Ovary (tissue), 9 donors: Measurements from ENCODE around the gene SLC19A1. TPM values are rescaled to one million over a fixed set of nuclear protein-coding genes. Genes with fewer than 3 reads are reported as not detected.

Source experiments
- DNase-seq, 5 donors: peaks; one replicate each; pipeline ENCODE4 v3.0.0-alpha.2; 2019 to 2020
- H3K27ac ChIP-seq, 2 donors: fragments of 200-600 bp; one replicate each; pipeline versions ENCODE4 v1.5.1 to v1.8.0; 2019 to 2022
- H3K27me3 ChIP-seq: fragments of 200-600 bp; one replicate; pipeline ENCODE4 v1.8.0; 2022
- H3K36me3 ChIP-seq: fragments of 200-600 bp; sonication (generic); one replicate; pipeline ENCODE4 v1.5.1; 2019
- H3K4me1 ChIP-seq: one replicate; pipeline ENCODE4 v1.8.1; 2013; ENCODE audit warnings: mild to moderate bottlenecking, moderate library complexity; ENCODE audit not compliant: insufficient read depth
- H3K4me3 ChIP-seq: fragments of 200-600 bp; sonication (generic); one replicate; pipeline ENCODE4 v1.5.1; 2017
- H3K9me3 ChIP-seq, 2 donors: fragments of 200-600 bp in 1 of 2; sonication (generic) in 1 of 2; one replicate each; pipeline versions ENCODE4 v1.5.1 to v1.8.1; 2013 to 2019; ENCODE audit warnings: mild to moderate bottlenecking in 1 of 2, moderate library complexity in 1 of 2
- EP300 ChIP-seq: sonication (generic); formaldehyde crosslinking; IDR thresholded peaks from one replicate; pipeline ENCODE4 v1.6.1; 2017; ENCODE audit warnings: antibody characterized with exemption
- POLR2A ChIP-seq: fragments of 450-650 bp; IDR thresholded peaks from one replicate; pipeline ENCODE4 v1.6.1; 2017; ENCODE audit warnings: antibody characterized with exemption, mild to moderate bottlenecking, moderate library complexity
- WGBS, 3 donors: extraction: QIAGEN DNeasy Blood & Tissue Kit in 1 of 3; methylation state at CpG; one replicate each; pipeline versions ENCODE4 v1.1.5 to v1.1.7; 2013 to 2017; 5-methylcytosine and 5-hydroxymethylcytosine counted together
- intact Hi-C, 4 donors: fragments of 100-400 bp; cut with DNase I; formaldehyde crosslinking; loops; one replicate each; pipeline versions ENCODE4 v1.11.0 to v1.15.1; 2022 to 2023
- polyA plus RNA-seq, 2 donors: library from polyadenylated mRNA; stranded (reverse); fragments of 200-250 nt in 1 of 2; fragments of 350-450 nt in 1 of 2; fragmentation: Illumina TruSeq in 1 of 2; extraction: RNeasy Lipid Tissue Mini Kit (QIAGEN cat#74804) in 1 of 2; gene quantifications; one replicate each; pipeline ENCODE4 v1.2.3, GENCODE V29; 2013 to 2014
- total RNA-seq, 7 donors: library from RNA; depleted of rRNA in 2 of 7; stranded (reverse); fragments of >200 nt in 2 of 7; fragmentation: NEBNext Ultra II Directional in 3 of 7; extraction: Animal tissue kit (Norgen Biotek cat#: 25700) in 3 of 7; gene quantifications; one replicate each; pipeline versions ENCODE4 v1.1.0 to v1.2.4, GENCODE V29; 2016 to 2023
- TF ChIP-seq, protein P1 (sequence below), 3 donors: fragments of 450-650 bp in 2 of 3; fragments of 200-600 bp in 1 of 3; IDR thresholded peaks; one replicate each; pipeline versions ENCODE4 v1.5.1 to v1.8.0; 2016 to 2022; ENCODE audit warnings: antibody characterized with exemption in 3 of 3, mild to moderate bottlenecking in 1 of 3
- donor health status: DM: no; HTN: no; CAD: no; lungs with moderate emphysema.
- donor health status: DM: no; HTN: no; CAD: no.
- donor health status: Bipolar disorder and iron deficiency.
- donor health status: DM: yes; HTN: yes; CAD: no.
- donor health status: DM: no; HTN: no; CAD: no.
- donor health status: DM: yes; HTN: yes; CAD: no.

The SLC19A1 gene
- total and polyA plus RNA-seq, 9 donors, result 0.88 to 18.2 (median 8.1) TPM

DNA sequence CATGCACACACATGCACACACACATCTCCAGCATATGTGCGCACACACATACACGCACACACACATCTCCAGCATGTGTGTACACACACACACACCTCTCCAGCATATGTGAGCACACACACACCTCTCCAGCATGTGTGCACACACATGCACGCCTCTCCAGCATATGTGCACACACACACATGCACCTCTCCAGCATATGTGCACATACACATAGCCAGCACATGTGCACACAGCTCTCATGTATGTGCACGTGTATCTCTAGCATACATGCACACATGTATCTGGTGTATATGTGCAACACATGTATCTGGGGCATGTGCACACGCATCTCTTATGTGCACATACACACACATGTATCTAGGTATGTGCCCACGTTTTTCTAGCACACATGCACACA lies 57.9 kb downstream of the SLC19A1 start:
- intact Hi-C loops, result no loop called here
- no peak overlapping the region for H3K27ac ChIP-seq
- no peaks in the 10 kb centered on the region for H3K4me1 ChIP-seq
- TF ChIP-seq, protein P1, sequence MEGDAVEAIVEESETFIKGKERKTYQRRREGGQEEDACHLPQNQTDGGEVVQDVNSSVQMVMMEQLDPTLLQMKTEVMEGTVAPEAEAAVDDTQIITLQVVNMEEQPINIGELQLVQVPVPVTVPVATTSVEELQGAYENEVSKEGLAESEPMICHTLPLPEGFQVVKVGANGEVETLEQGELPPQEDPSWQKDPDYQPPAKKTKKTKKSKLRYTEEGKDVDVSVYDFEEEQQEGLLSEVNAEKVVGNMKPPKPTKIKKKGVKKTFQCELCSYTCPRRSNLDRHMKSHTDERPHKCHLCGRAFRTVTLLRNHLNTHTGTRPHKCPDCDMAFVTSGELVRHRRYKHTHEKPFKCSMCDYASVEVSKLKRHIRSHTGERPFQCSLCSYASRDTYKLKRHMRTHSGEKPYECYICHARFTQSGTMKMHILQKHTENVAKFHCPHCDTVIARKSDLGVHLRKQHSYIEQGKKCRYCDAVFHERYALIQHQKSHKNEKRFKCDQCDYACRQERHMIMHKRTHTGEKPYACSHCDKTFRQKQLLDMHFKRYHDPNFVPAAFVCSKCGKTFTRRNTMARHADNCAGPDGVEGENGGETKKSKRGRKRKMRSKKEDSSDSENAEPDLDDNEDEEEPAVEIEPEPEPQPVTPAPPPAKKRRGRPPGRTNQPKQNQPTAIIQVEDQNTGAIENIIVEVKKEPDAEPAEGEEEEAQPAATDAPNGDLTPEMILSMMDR (IDR thresholded peaks at IDR 0.05), result no peak
- TF ChIP-seq POLR2A, result no peak
- no peak for TF ChIP-seq EP300
- H3K27me3 ChIP-seq, result no peaks in the 10 kb centered on the region
- H3K36me3 ChIP-seq, result no peaks in the 10 kb centered on the region
- no peak overlapping the region for H3K4me3 ChIP-seq
- 88 to 95% (median 90%) methylated on average over 6 of the region's 6 CpGs for WGBS, 3 donors
- no peaks in the 10 kb centered on the region for H3K9me3 ChIP-seq
- DNase-seq, result no peak

DNA sequence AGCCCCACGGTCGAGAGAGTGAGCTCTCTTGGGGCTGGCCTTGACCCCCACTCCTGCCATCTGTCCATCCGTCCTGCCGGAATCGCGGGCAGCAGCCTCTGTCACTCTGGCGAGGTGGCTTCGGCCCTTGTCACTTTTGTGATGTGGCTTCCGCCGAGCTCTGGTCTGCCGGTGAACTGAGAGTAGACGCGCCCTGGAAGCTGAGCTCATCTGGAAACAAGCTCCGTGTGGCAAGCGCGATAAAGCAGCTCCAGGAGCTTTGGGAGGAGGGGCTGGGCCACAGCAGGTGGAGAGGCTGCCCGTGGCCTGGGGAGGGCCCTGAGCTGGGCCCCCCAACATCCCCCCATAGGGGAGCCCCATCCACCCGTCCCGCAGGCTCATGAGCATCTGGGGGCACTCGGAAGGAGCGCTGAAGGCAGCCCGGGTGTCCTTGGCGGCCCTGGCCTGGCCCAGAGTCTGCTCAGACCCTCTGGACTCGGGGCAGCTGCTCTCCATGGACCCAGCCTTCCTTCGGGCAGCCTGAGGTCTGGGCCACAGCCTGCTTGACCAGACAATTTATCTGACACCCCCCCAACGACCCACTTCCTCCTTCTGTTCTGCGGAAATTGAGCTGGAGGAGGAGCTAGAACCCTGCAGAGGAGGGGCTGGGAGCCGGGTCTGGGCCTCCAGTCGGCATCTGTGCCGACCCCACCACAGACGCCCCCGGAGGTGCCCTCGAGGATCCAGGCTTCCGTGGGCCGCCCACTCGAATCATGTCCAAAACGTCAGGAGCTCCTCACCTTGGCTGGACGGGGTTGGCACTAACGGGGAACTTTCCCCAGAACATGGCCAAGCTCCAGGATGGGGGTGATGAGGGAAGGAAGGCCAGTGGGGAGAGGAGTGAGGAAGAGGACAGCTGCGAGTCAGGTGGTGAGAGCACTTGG lies 59.1 kb downstream of the SLC19A1 start:
- no peak for TF ChIP-seq EP300
- no peak for TF ChIP-seq POLR2A
- TF ChIP-seq, protein P1 (IDR thresholded peaks at IDR 0.05), result no peak
- intact Hi-C loops, result no loop called here
- Histone ChIP-seq H3K4me3 (no peak overlapping the region), H3K9me3 (no peaks in the 10 kb centered on the region), H3K27ac (no peak overlapping the region), H3K27me3 (no peaks in the 10 kb centered on the region), H3K4me1 (no peaks in the 10 kb centered on the region), H3K36me3 (no peaks in the 10 kb centered on the region)
- 59 to 69% (median 66%) methylated on average over 40 of the region's 40 CpGs for WGBS, 3 donors
- DNase-seq, result no peak

DNA sequence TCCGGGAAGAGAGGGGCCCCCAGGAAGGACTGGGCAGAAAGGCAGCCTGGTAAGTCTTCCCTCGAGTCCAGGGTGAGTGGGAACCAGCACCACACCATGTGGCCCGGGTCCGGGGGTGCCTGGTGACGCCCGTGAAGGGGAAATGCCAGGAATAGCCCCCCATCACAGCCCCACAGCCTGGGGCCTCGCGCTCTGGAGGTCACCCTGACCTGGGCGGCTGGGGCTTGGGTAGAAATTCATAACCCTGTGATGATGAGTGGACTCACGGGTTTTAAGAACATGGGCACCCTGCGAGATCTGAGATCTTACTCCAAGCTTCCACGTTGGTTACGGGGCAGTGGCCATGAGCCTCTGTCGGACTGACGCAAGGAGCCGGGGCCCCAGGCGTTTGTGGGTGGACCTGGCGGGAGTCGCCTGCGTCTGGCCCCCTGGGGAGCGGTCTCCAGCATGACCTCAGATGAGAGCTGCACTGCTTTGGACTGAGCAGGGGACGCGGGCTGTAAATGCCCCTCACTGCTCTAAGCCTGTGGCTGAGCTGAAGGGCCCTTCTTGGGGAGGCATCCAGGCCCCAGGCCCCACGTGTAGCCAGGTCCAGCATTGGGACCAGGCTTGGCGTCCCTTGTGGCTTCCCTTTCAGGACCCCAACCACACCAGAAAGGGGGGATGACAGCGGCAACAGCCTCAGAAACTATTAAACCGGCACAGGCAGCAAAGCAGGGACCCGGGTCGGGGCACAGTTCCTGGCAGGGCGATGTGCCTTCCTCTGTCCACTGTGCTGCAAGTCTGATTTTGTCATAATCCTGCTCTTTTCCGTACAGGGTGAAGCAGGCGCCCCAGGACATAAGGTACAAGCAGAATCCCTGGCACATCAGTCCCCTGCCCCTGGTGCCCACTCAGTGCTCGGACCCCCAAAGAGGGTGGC lies 60.0 kb downstream of the SLC19A1 start:
- Histone ChIP-seq H3K9me3 (no peaks in the 10 kb centered on the region), H3K36me3 (no peaks in the 10 kb centered on the region), H3K27ac (no peak overlapping the region), H3K4me3 (no peak overlapping the region), H3K4me1 (no peaks in the 10 kb centered on the region), H3K27me3 (no peaks in the 10 kb centered on the region)
- DNase-seq, result no peak
- TF ChIP-seq, protein P1 (IDR thresholded peaks at IDR 0.05), result no peak
- no peak for TF ChIP-seq EP300
- no peak for TF ChIP-seq POLR2A
- intact Hi-C loops, result no loop called here
- 83 to 87% (median 84%) methylated on average over 33 of the region's 33 CpGs for WGBS, 3 donors

GRCh38 chr21:45481566-45481965 lies 60.7 kb downstream of the SLC19A1 start:
- WGBS, 3 donors, result 85 to 87% (median 85%) methylated on average over 16 of the region's 16 CpGs
- intact Hi-C loops, result no loop called here
- Histone ChIP-seq H3K27ac (no peak overlapping the region), H3K27me3 (no peaks in the 10 kb centered on the region), H3K36me3 (no peaks in the 10 kb centered on the region), H3K9me3 (no peaks in the 10 kb centered on the region), H3K4me3 (no peak overlapping the region), H3K4me1 (no peaks in the 10 kb centered on the region)
- no peak for TF ChIP-seq EP300
- no peak for TF ChIP-seq POLR2A
- TF ChIP-seq, protein P1 (IDR thresholded peaks at IDR 0.05), result no peak
- no peak for DNase-seq
